SK-N-SH (cell line): Measurements from ENCODE around the gene IL6ST. TPM values are rescaled to one million over a fixed set of nuclear protein-coding genes. Genes with fewer than 3 reads are reported as not detected.

Source experiments
- CTCF ChIA-PET: fragments of 300-600, 350-600 bp; formaldehyde crosslinking; extraction: SDS; loops from one replicate; lab custom pipeline; 2021; lab: Yijun Ruan, JAX
- POLR2A ChIA-PET: fragments of 350-600 bp; sonication (Branson Sonifier 250); formaldehyde crosslinking; extraction: SDS; loops from one replicate; lab custom pipeline; 2020; ENCODE audit warnings: antibody characterized with exemption, inconsistent platforms; lab: Yijun Ruan, JAX
- DNase-seq: peaks from one replicate; pipeline ENCODE4 v3.0.0; 2012
- H2AFZ ChIP-seq: fragments of 200-600 bp; sonication (generic); 2 replicates; pipeline ENCODE4 v1.8.1; 2016; ENCODE audit warnings: antibody characterized with exemption, mild to moderate bottlenecking, low read depth
- H3F3A ChIP-seq: fragments of 200-600 bp; sonication (generic); replicated peaks from 2 replicates; pipeline ENCODE3; 2016; ENCODE audit warnings: antibody characterized with exemption, mild to moderate bottlenecking; ENCODE audit not compliant: insufficient read depth
- H3K27ac ChIP-seq, 2 experiments: fragments of 200-500 bp in 1 of 2; fragments of 200-600 bp in 1 of 2; sonication (Bioruptor generic) in 1 of 2; sonication (generic), shearing (Covaris generic) in 1 of 2; 2 replicates each; pipeline versions ENCODE4 v1.5.1 to v1.6.1; 2014 to 2016; ENCODE audit warnings: low read depth in 2 of 2, inconsistent platforms in 1 of 2, low read length in 1 of 2, mild to moderate bottlenecking in 1 of 2, mixed read lengths in 1 of 2
- H3K27me3 ChIP-seq: fragments of 200-600 bp; sonication (generic), shearing (Covaris generic); 2 replicates; pipeline ENCODE4 v1.6.1; 2016; ENCODE audit warnings: mixed run types; ENCODE audit not compliant: insufficient read depth
- H3K36me3 ChIP-seq, 2 experiments: fragments of 200-500 bp in 1 of 2; fragments of 200-600 bp in 1 of 2; sonication (Bioruptor generic) in 1 of 2; sonication (generic) in 1 of 2; replicated peaks in 1 of 2; 2 replicates each; pipeline versions ENCODE3 to v1.5.1; 2014 to 2016; ENCODE audit warnings: low read length in 1 of 2, mild to moderate bottlenecking in 1 of 2; ENCODE audit not compliant: insufficient read depth in 2 of 2, control insufficient read depth in 1 of 2
- H3K4me1 ChIP-seq, 2 experiments: fragments of 200-500 bp in 1 of 2; fragments of 200-600 bp in 1 of 2; sonication (Bioruptor generic) in 1 of 2; sonication (generic), shearing (Covaris generic) in 1 of 2; 2 replicates each; pipeline versions ENCODE4 v1.5.1 to v1.6.1; 2014 to 2016; ENCODE audit warnings: low read depth in 1 of 2, low read length in 1 of 2, mixed run types in 1 of 2; ENCODE audit not compliant: insufficient read depth in 2 of 2, control insufficient read depth in 1 of 2
- H3K4me2 ChIP-seq: fragments of 200-600 bp; sonication (generic), shearing (Covaris generic); 2 replicates; pipeline ENCODE4 v1.6.1; 2017; ENCODE audit warnings: mixed run types
- H3K4me3 ChIP-seq, 2 experiments: fragments of 200-500 bp in 1 of 2; fragments of 200-600 bp in 1 of 2; sonication (Bioruptor generic) in 1 of 2; sonication (generic), shearing (Covaris generic) in 1 of 2; 2 replicates each; pipeline versions ENCODE4 v1.5.1 to v1.8.1; 2014 to 2016; ENCODE audit warnings: low read depth in 2 of 2, inconsistent platforms in 1 of 2, low read length in 1 of 2, mild to moderate bottlenecking in 1 of 2, mixed read lengths in 1 of 2, moderate library complexity in 1 of 2
- H3K79me2 ChIP-seq: fragments of 200-600 bp; sonication (generic); 2 replicates; pipeline ENCODE4 v1.8.1; 2017; ENCODE audit warnings: mild to moderate bottlenecking; ENCODE audit not compliant: insufficient read depth
- H3K9ac ChIP-seq: fragments of 200-600 bp; sonication (generic); 2 replicates; pipeline ENCODE4 v1.6.1; 2017; ENCODE audit warnings: mixed run types
- H3K9me2 ChIP-seq: fragments of 200-600 bp; sonication (generic); 2 replicates; pipeline ENCODE4 v1.6.1; 2017; ENCODE audit warnings: mixed run types
- H3K9me3 ChIP-seq: fragments of 200-600 bp; sonication (generic); 2 replicates; pipeline ENCODE4 v1.6.1; 2017; ENCODE audit warnings: mixed run types, mild to moderate bottlenecking, moderate library complexity
- H4K20me1 ChIP-seq: fragments of 200-600 bp; sonication (generic); 2 replicates; pipeline ENCODE4 v1.6.1; 2017; ENCODE audit warnings: mild to moderate bottlenecking, mixed run types; ENCODE audit not compliant: insufficient read depth
- CHD2 ChIP-seq: fragments of 150-350 bp; IDR thresholded peaks from 2 replicates; pipeline ENCODE4 v1.6.1; 2018; ENCODE audit warnings: low read length; ENCODE audit not compliant: partially characterized antibody
- ELF1 ChIP-seq: IDR thresholded peaks from 2 replicates; pipeline ENCODE4 v1.4.0; 2012
- EZH2phosphoT487 ChIP-seq: fragments of 200-600 bp; sonication (generic); IDR thresholded peaks from 2 replicates; pipeline ENCODE4 v1.6.1; 2017; ENCODE audit warnings: low read depth, mixed run types, mild to moderate bottlenecking, antibody characterized with exemption, moderate library complexity, borderline replicate concordance
- FOSL2 ChIP-seq: IDR thresholded peaks from 2 replicates; pipeline ENCODE4 v1.4.0; 2012; ENCODE audit warnings: low read depth, mild to moderate bottlenecking, moderate library complexity, borderline replicate concordance
- FOXM1 ChIP-seq: IDR thresholded peaks from 2 replicates; pipeline ENCODE4 v1.4.0; 2012; ENCODE audit warnings: low read depth, mild to moderate bottlenecking
- IRF3 ChIP-seq: fragments of 150-350 bp; IDR thresholded peaks from 2 replicates; pipeline ENCODE4 v1.6.1; 2016; ENCODE audit warnings: mild to moderate bottlenecking, low read depth, low read length
- JUND ChIP-seq: IDR thresholded peaks from 2 replicates; pipeline ENCODE4 v1.4.0; 2012
- NFIC ChIP-seq: IDR thresholded peaks from 2 replicates; pipeline ENCODE4 v1.4.0; 2012; ENCODE audit warnings: borderline replicate concordance
- NRF1 ChIP-seq: IDR thresholded peaks from 2 replicates; pipeline ENCODE4 v1.6.1; 2012; ENCODE audit warnings: low read depth, mild to moderate bottlenecking, low read length
- RAD21 ChIP-seq: IDR thresholded peaks from 2 replicates; pipeline ENCODE4 v1.6.1; 2012; ENCODE audit warnings: mild to moderate bottlenecking, low read length
- RCOR1 ChIP-seq: fragments of 150-350 bp; IDR thresholded peaks from 2 replicates; pipeline ENCODE4 v1.6.1; 2017; ENCODE audit warnings: antibody characterized with exemption, low read length
- RXRA ChIP-seq: IDR thresholded peaks from 2 replicates; pipeline ENCODE4 v1.4.0; 2012; ENCODE audit warnings: low read depth, mild to moderate bottlenecking, borderline replicate concordance
- TCF12 ChIP-seq: IDR thresholded peaks from 2 replicates; pipeline ENCODE4 v1.4.0; 2012
- TEAD4 ChIP-seq: IDR thresholded peaks from 2 replicates; pipeline ENCODE4 v1.4.0; 2012; ENCODE audit warnings: mild to moderate bottlenecking, borderline replicate concordance; ENCODE audit not compliant: insufficient read depth
- WGBS: methylation state at CpG from one replicate; pipeline ENCODE4 v1.1.6; 2017; ENCODE audit warnings: low lambda C conversion rate; 5-methylcytosine and 5-hydroxymethylcytosine counted together
- polyA plus RNA-seq, 3 experiments: library from polyadenylated mRNA; depleted of rRNA; stranded (reverse); fragments of >200 nt; gene quantifications; 2 replicates each; pipeline ENCODE4 v1.2.3, GENCODE V29; 2012
- TF ChIP-seq, protein P1 (sequence below): fragments of 150-350 bp; IDR thresholded peaks from 2 replicates; pipeline ENCODE4 v1.6.1; 2017; ENCODE audit warnings: antibody characterized with exemption, low read length, low read depth, borderline replicate concordance

IL6ST gene
- polyA plus RNA-seq, 1 of the 3 experiments (the other 2 are of a cell fraction): 16.0 TPM

GRCh38 chr5:55927861-55928655 is 66.7 kb downstream of the IL6ST start:
- no peaks in the 10 kb centered on the region; a peak in 1 of 4 replicates for H3K4me1 ChIP-seq
- no peak overlapping the region for H3K27ac ChIP-seq
- H2AFZ ChIP-seq: no peak overlapping the region
- no peak overlapping the region for H3K4me3 ChIP-seq
- CTCF ChIA-PET: interaction anchor here (0.8 kb wide), 1 partner anchor 8 kb away, joined by 3 read pairs; no protein-coding TSS in a partner anchor
- TF ChIP-seq FOSL2: no peak
- no peak for TF ChIP-seq TCF12
- no peak for TF ChIP-seq JUND
- no peak for TF ChIP-seq FOXM1
- TF ChIP-seq, all 33 proteins: peak for 0
- no peaks in the 10 kb centered on the region for H3K27me3 ChIP-seq
- no peak overlapping the region for H3K9ac ChIP-seq
- no peak for DNase-seq
- no peaks in the 10 kb centered on the region for H3K79me2 ChIP-seq
- POLR2A ChIA-PET: interaction anchor here (0.7 kb wide), 1 partner anchor 735 kb away, joined by 5 read pairs; no protein-coding TSS in a partner anchor
- no peaks in the 10 kb centered on the region for H3K9me3 ChIP-seq
- 82% methylated on average over 10 of the region's 12 CpGs for WGBS
- H3K36me3 ChIP-seq: no peaks in the 10 kb centered on the region
- no peaks in the 10 kb centered on the region for H4K20me1 ChIP-seq
- no peak overlapping the region for H3K4me2 ChIP-seq
- H3K9me2 ChIP-seq: no peaks in the 10 kb centered on the region
- no peaks in the 10 kb centered on the region for H3F3A ChIP-seq

DNA sequence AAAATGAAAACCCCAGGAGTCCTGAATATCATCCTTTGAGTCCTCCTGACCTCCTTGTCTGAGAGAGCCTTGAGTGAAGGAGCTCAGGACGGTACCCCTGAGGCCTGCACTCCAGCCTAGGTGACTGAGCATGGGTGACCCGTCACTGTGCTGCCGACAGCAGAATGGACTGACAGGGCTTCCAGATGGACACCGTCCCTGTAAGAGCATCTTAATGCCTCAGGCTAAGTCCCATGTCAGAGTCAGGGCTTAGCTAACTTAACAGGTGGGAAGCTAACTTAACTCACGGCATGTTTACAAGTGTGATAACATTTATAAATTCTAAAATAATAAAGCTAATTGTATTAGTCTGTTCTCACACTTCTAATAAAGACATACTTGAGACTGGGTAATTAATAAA is 68.3 kb downstream of the IL6ST start:
- Histone ChIP-seq H3K4me1 (no peaks in the 10 kb centered on the region; a peak in 1 of 4 replicates), H3F3A (no peaks in the 10 kb centered on the region), H3K27me3 (no peaks in the 10 kb centered on the region), H3K36me3 (no peaks in the 10 kb centered on the region), H3K4me2 (no peak overlapping the region)
- POLR2A ChIA-PET: no interaction called here
- DNase-seq: no peak
- 93% methylated on average over 5 of the region's 5 CpGs for WGBS
- TF ChIP-seq RCOR1: no peak
- no peak for TF ChIP-seq RXRA
- no peak for TF ChIP-seq ELF1
- TF ChIP-seq, all 33 proteins: peak for 0
- H3K79me2 ChIP-seq: no peaks in the 10 kb centered on the region
- no peaks in the 10 kb centered on the region for H4K20me1 ChIP-seq
- no peak overlapping the region for H3K4me3 ChIP-seq
- no peak overlapping the region for H2AFZ ChIP-seq
- H3K9me3 ChIP-seq: no peaks in the 10 kb centered on the region
- no peaks in the 10 kb centered on the region for H3K9me2 ChIP-seq
- no peak overlapping the region for H3K9ac ChIP-seq
- CTCF ChIA-PET: interaction anchor here (1.2 kb wide), 1 partner anchor 9 kb away, joined by 5 read pairs; no protein-coding TSS in a partner anchor
- no peak overlapping the region for H3K27ac ChIP-seq

DNA sequence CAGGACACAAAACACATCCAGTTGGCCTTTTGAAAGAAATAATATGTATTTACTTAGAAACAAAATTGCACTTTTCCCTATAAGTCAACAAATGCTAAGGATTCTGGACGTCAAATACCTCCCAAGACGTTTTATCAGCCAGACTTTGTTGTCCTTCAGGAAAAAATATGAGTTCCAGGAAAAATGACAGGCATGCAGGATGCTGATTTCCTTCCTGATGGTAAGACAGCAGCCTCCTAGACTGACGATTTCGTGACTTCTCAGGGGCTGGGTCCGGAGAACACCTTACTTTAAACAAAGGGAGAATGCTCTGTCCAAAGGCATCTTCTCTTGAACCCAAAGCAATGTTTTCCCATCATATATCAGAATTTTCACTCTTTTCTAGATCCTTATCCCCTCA is 69.1 kb downstream of the IL6ST start:
- CTCF ChIA-PET: no interaction called here
- Histone ChIP-seq H3K4me1 (no peaks in the 10 kb centered on the region; a peak in 1 of 4 replicates), H3K9me2 (no peaks in the 10 kb centered on the region), H3K27ac (no peak overlapping the region), H2AFZ (no peak overlapping the region), H3K27me3 (no peaks in the 10 kb centered on the region), H3K4me2 (no peak overlapping the region), H3K9me3 (no peaks in the 10 kb centered on the region), H3K79me2 (no peaks in the 10 kb centered on the region), H4K20me1 (no peaks in the 10 kb centered on the region), H3K4me3 (no peak overlapping the region), H3K9ac (no peak overlapping the region), H3K36me3 (no peaks in the 10 kb centered on the region), H3F3A (no peaks in the 10 kb centered on the region)
- DNase-seq: no peak
- 71% methylated on average over 5 of the region's 5 CpGs for WGBS
- TF ChIP-seq, protein P1, sequence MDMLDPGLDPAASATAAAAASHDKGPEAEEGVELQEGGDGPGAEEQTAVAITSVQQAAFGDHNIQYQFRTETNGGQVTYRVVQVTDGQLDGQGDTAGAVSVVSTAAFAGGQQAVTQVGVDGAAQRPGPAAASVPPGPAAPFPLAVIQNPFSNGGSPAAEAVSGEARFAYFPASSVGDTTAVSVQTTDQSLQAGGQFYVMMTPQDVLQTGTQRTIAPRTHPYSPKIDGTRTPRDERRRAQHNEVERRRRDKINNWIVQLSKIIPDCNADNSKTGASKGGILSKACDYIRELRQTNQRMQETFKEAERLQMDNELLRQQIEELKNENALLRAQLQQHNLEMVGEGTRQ: no peak
- TF ChIP-seq FOXM1: no peak
- no peak for TF ChIP-seq CHD2
- no peak for TF ChIP-seq TEAD4
- no peak for TF ChIP-seq NRF1
- TF ChIP-seq FOSL2: no peak
- no peak for TF ChIP-seq RCOR1
- TF ChIP-seq EZH2phosphoT487: no peak
- TF ChIP-seq IRF3: no peak
- TF ChIP-seq NFIC: no peak
- no peak for TF ChIP-seq RAD21
- no peak for TF ChIP-seq JUND
- POLR2A ChIA-PET: no interaction called here
